HT1080 (cell line): ENCODE measurements around the gene CEP43. TPM values are rescaled to one million over a fixed set of nuclear protein-coding genes. Genes with fewer than 3 reads are reported as not detected.

ENCODE experiments used
- DNase-seq: peaks from one replicate; pipeline ENCODE4 v3.0.0-alpha.2; 2015; ENCODE audit warnings: low read depth
- polyA plus RNA-seq, 2 experiments: library from polyadenylated mRNA; depleted of rRNA; stranded (reverse); fragments of >200 nt; gene quantifications; 2 replicates each; pipeline ENCODE4 v1.2.3, GENCODE V29; 2015
- total RNA-seq: library from RNA; depleted of rRNA; stranded (reverse); fragments of >200 nt; shearing (Covaris generic); gene quantifications from 2 replicates; pipeline ENCODE4 v1.2.3, GENCODE V29; 2014; rRNA removed

CEP43 gene
- total RNA-seq, result 20.3 and 21.4 TPM in 2 replicates
- polyA plus RNA-seq (2015; cell fraction: cytosol; rRNA removed), result 13.3 and 13.8 TPM in 2 replicates
- polyA plus RNA-seq (2015; cell fraction: nucleus; rRNA removed), result 35.3 and 42.7 TPM in 2 replicates

GRCh38 chr6:166999145-166999883 lies at the start of gene CEP43:
TSS of gene CEP43 (plus strand) at chr6:166999397. CDS start at chr6:166999413, 16 bp downstream.
- DNase-seq, result peak; percentile 92

GRCh38 chr6:166949528-166950442 lies 49.4 kb upstream of the CEP43 start:
- DNase-seq, result no peak

- DNase-seq, result no peak
Measured at GRCh38 chr6:166950443-166950821, 48.8 kb upstream of the CEP43 start.

GRCh38 chr6:166950892-166951669 lies 48.1 kb upstream of the CEP43 start:
- DNase-seq, result peak; percentile 68

- DNase-seq, result no peak
Measured at GRCh38 chr6:166951670-166952060, 47.5 kb upstream of the CEP43 start.

GRCh38 chr6:166952121-166952520 lies 47.1 kb upstream of the CEP43 start:
- no peak for DNase-seq

GRCh38 chr6:166952567-166953486 lies 46.4 kb upstream of the CEP43 start:
- no peak for DNase-seq

- DNase-seq, result no peak
Measured at GRCh38 chr6:166954118-166954713, 45.0 kb upstream of the CEP43 start.

GRCh38 chr6:166955121-166955864 lies 43.9 kb upstream of the CEP43 start:
- no peak for DNase-seq

GRCh38 chr6:166955865-166956443 lies 43.2 kb upstream of the CEP43 start:
- DNase-seq, result no peak

GRCh38 chr6:166956444-166957086 lies 42.6 kb upstream of the CEP43 start, which contains the start of gene RNASET2:
TSS of gene RNASET2 (minus strand) at chr6:166956550. CDS start at chr6:166956182, 368 bp downstream.
- DNase-seq, result peak; percentile 73

GRCh38 chr6:166957087-166957804 lies 42.0 kb upstream of the CEP43 start:
- DNase-seq, result no peak

GRCh38 chr6:166957805-166958076 lies 41.5 kb upstream of the CEP43 start:
- no peak for DNase-seq

GRCh38 chr6:166958926-166959861 lies 40.0 kb upstream of the CEP43 start:
- peak; percentile 27 for DNase-seq

GRCh38 chr6:166959911-166960608 lies 39.1 kb upstream of the CEP43 start:
- peak; percentile 31 for DNase-seq

GRCh38 chr6:166960609-166960978 lies 38.6 kb upstream of the CEP43 start:
- no peak for DNase-seq
